Glutamatergic neuron (in vitro differentiated cells): ENCODE results near the gene TOGARAM1. TPM values are rescaled to one million over a fixed set of nuclear protein-coding genes. Genes with fewer than 3 reads are reported as not detected.

ENCODE experiments used
- DNase-seq: peaks from one replicate; pipeline ENCODE4 v3.0.0; 2022
- H3K27ac Mint-ChIP-seq: one replicate; pipeline ENCODE4 v1.8.0; 2020; ENCODE audit warnings: mild to moderate bottlenecking, mixed read lengths, inconsistent platforms; ENCODE audit not compliant: unreplicated experiment
- H3K27me3 Mint-ChIP-seq: one replicate; pipeline ENCODE4 v1.8.0; 2020; ENCODE audit warnings: mild to moderate bottlenecking, moderate library complexity, mixed read lengths, inconsistent platforms; ENCODE audit not compliant: unreplicated experiment
- H3K36me3 Mint-ChIP-seq: one replicate; pipeline ENCODE4 v1.8.0; 2020; ENCODE audit warnings: mild to moderate bottlenecking, mixed read lengths, inconsistent platforms; ENCODE audit not compliant: unreplicated experiment
- H3K4me1 Mint-ChIP-seq: one replicate; pipeline ENCODE4 v1.8.0; 2020; ENCODE audit warnings: mild to moderate bottlenecking, low read depth, mixed read lengths, inconsistent platforms; ENCODE audit not compliant: unreplicated experiment
- H3K4me3 Mint-ChIP-seq: one replicate; pipeline ENCODE4 v1.8.0; 2020; ENCODE audit warnings: mild to moderate bottlenecking, mixed read lengths, inconsistent platforms; ENCODE audit not compliant: unreplicated experiment
- H3K9me3 Mint-ChIP-seq: one replicate; pipeline ENCODE4 v1.8.0; 2020; ENCODE audit warnings: mild to moderate bottlenecking, moderate library complexity, mixed read lengths, inconsistent platforms; ENCODE audit not compliant: unreplicated experiment
- total RNA-seq: library from RNA; stranded (reverse); fragmentation: NEBNext Ultra II Directional; extraction: Animal tissue kit (Norgen Biotek cat#: 25700); gene quantifications from one replicate; pipeline ENCODE4 v1.2.1, GENCODE V29; 2021; ENCODE audit not compliant: unreplicated experiment
- TF ChIP-seq, protein P1 (sequence below): fragments of 200-600 bp; sonication (generic); IDR thresholded peaks from one replicate; pipeline ENCODE4 v1.5.0; 2021; ENCODE audit not compliant: partially characterized antibody, unreplicated experiment

Gene TOGARAM1
- total RNA-seq, 1 donor from 2014 or later = 16.7 TPM

DNA sequence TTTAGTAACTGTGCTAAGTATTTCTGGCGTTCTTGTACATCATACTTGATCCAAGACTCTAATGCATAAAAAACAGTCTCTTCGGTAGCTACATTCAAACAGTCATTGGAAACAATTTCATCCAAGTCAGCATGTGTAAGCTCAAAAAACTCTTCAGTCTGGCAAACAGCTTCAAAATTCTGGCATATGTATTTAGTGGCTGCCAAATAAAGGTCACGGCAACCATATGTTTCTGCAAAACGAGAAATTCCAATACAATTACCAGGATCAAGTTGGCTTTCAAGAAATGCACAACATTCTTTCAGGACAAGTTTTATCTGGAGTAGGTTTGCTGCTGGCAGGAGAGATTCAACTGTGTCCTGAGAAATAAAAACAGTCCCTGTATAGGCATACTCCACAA lies 16.7 kb upstream of the TOGARAM1 start:
- TF ChIP-seq, protein P1, sequence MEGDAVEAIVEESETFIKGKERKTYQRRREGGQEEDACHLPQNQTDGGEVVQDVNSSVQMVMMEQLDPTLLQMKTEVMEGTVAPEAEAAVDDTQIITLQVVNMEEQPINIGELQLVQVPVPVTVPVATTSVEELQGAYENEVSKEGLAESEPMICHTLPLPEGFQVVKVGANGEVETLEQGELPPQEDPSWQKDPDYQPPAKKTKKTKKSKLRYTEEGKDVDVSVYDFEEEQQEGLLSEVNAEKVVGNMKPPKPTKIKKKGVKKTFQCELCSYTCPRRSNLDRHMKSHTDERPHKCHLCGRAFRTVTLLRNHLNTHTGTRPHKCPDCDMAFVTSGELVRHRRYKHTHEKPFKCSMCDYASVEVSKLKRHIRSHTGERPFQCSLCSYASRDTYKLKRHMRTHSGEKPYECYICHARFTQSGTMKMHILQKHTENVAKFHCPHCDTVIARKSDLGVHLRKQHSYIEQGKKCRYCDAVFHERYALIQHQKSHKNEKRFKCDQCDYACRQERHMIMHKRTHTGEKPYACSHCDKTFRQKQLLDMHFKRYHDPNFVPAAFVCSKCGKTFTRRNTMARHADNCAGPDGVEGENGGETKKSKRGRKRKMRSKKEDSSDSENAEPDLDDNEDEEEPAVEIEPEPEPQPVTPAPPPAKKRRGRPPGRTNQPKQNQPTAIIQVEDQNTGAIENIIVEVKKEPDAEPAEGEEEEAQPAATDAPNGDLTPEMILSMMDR = no peak
- no peak overlapping the region for H3K4me3 Mint-ChIP-seq
- no peak for DNase-seq
- H3K9me3 Mint-ChIP-seq = no peaks in the 10 kb centered on the region
- H3K27me3 Mint-ChIP-seq = no peaks in the 10 kb centered on the region
- no peaks in the 10 kb centered on the region for H3K4me1 Mint-ChIP-seq
- H3K36me3 Mint-ChIP-seq = peaks cover 17% of the 10 kb centered on the region
- H3K27ac Mint-ChIP-seq = no peak overlapping the region

DNA sequence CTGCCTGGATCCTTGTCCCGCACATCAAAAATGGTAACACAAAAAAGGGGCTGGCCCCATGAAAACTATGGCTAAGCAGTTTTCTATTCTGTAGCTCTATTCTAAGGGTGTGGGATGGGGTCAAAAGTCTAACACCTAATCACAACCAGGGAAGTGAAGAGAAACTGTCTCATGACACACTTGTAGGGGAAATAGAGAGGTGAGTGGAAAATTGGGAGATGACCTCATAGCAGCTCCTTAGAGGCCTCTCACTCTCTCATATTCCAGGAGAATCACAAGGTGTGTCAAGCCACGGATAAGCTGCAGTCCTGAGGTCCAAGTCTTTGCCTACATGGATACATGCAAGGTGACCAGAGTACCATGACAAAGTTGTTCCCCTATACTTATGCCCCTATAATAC lies 10.9 kb upstream of the TOGARAM1 start:
- Mint-ChIP-seq H3K27me3 (no peaks in the 10 kb centered on the region), H3K4me3 (no peak overlapping the region), H3K36me3 (peaks cover 4% of the 10 kb centered on the region), H3K9me3 (no peaks in the 10 kb centered on the region), H3K27ac (no peak overlapping the region), H3K4me1 (no peaks in the 10 kb centered on the region)
- DNase-seq = no peak
- TF ChIP-seq, protein P1 = no peak

DNA sequence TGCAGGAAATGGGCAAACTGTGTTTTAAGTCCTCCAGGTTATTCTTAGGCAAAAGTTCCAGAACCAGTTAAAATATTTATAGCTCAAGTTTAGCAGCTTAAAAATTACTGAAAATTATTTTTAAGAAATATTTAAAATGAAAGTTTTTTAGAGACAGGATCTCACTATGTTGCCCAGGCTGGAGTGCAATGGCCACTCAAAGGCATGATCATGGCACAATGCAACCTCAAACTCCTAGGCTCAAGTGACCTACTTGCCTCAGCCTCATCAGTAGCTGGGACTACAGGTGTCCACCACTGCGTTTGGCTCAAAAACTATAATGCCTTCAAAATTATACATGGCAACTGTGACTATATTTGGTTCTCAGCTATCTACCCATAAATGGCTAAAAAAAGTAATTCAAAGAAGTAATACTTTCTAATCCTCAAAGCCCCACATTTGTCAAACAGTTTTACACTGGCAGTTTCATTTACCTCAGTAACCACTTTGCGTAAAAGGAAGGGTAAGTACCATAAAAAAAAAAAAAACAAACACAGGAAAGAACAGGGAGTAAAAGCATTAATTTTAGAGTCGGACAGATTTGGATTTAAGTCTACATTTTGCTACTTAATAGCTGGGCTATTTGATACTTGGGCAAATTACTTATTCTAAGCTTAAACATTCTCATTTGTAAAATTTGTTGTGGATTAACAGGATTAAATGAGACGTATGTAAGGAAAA lies 9.4 kb upstream of the TOGARAM1 start:
- DNase-seq = no peak

DNA sequence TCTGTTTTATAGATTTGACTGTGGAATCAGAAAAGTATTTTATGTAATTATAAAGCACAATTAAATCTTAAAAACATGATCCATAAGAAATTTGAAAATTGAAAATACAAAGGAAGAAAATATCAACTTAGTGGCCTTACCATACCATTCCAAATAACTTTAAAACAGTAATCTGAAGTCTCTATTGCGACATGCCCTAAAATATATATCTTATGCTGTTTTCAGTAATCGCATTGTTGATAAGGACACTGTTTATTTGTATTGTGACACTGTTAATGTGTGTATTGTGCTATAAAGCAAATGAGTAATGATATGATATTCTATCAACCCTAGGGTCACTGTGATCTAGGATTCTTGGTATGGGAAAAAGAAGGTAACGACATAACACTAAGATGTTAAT lies 7.2 kb upstream of the TOGARAM1 start:
- Mint-ChIP-seq H3K36me3 (no peaks in the 10 kb centered on the region), H3K27me3 (no peaks in the 10 kb centered on the region), H3K4me1 (peaks cover 2% of the 10 kb centered on the region), H3K4me3 (no peak overlapping the region), H3K9me3 (no peaks in the 10 kb centered on the region), H3K27ac (no peak overlapping the region)
- no peak for DNase-seq
- TF ChIP-seq, protein P1 = no peak

More for the DNA sequence above, 9.4 kb upstream of the TOGARAM1 start:
- Mint-ChIP-seq H3K4me3 (no peak overlapping the region), H3K4me1 (no peaks in the 10 kb centered on the region), H3K36me3 (no peaks in the 10 kb centered on the region), H3K9me3 (no peaks in the 10 kb centered on the region), H3K27ac (no peak overlapping the region), H3K27me3 (no peaks in the 10 kb centered on the region)
- TF ChIP-seq, protein P1 = no peak

DNA sequence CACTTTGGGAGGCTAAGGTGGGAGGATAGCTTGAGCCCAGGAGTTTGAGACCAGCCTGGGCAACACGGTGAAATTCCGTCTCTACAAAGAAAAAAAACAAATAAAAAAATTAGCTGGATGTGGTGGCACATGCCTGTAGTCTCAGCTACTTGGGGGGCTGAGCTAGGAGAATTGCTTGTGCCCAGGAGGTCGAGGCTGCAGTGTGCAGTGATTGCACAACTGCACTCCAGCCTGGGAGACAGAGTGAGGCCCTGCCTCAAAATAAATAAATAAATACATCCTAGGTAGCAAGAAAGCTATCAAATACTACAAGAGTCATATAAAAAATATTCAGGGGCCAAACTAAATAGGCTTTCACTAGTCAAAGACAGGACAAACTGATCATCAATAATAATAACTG lies 6.5 kb upstream of the TOGARAM1 start:
- TF ChIP-seq, protein P1 = no peak
- H3K27me3 Mint-ChIP-seq = no peaks in the 10 kb centered on the region
- no peaks in the 10 kb centered on the region for H3K36me3 Mint-ChIP-seq
- peaks cover 8% of the 10 kb centered on the region for H3K4me1 Mint-ChIP-seq
- H3K9me3 Mint-ChIP-seq = no peaks in the 10 kb centered on the region
- no peak overlapping the region for H3K4me3 Mint-ChIP-seq
- no peak overlapping the region for H3K27ac Mint-ChIP-seq
- no peak for DNase-seq
